IPS-15b (cell line): Measurements from ENCODE around the gene TM4SF5.

ENCODE experiments used
- H3K27me3 ChIP-seq: one replicate; pipeline ENCODE4 v1.6.1; 2013; ENCODE audit warnings: low read length; ENCODE audit not compliant: control insufficient read depth, insufficient read depth
- H3K36me3 ChIP-seq: one replicate; pipeline ENCODE4 v1.6.1; 2013; ENCODE audit warnings: low read length; ENCODE audit not compliant: control insufficient read depth, insufficient read depth
- H3K4me1 ChIP-seq: one replicate; pipeline ENCODE4 v1.6.1; 2013; ENCODE audit warnings: mild to moderate bottlenecking, low read length; ENCODE audit not compliant: control insufficient read depth, insufficient read depth
- H3K4me3 ChIP-seq: one replicate; pipeline ENCODE4 v1.5.1; 2013; ENCODE audit warnings: low read depth, low read length
- H3K9ac ChIP-seq: one replicate; pipeline ENCODE4 v1.6.1; 2013; ENCODE audit warnings: low read depth, mild to moderate bottlenecking, low read length
- H3K9me3 ChIP-seq: one replicate; pipeline ENCODE4 v1.6.1; 2013; ENCODE audit warnings: mild to moderate bottlenecking, low read length; ENCODE audit not compliant: control insufficient read depth, insufficient read depth

TM4SF5 gene

GRCh38 chr17:4785311-4786105, 13.8 kb downstream of the TM4SF5 start:
- no peak overlapping the region for H3K9ac ChIP-seq
- H3K36me3 ChIP-seq = no peaks in the 10 kb centered on the region
- peaks cover 16% of the 10 kb centered on the region for H3K27me3 ChIP-seq
- H3K4me1 ChIP-seq = peaks cover 6% of the 10 kb centered on the region
- H3K9me3 ChIP-seq = no peaks in the 10 kb centered on the region
- H3K4me3 ChIP-seq = no peak overlapping the region

- H3K27me3 ChIP-seq = peaks cover 20% of the 10 kb centered on the region
- no peaks in the 10 kb centered on the region for H3K9me3 ChIP-seq
- H3K4me3 ChIP-seq = no peak within 1 kb of the TSS
- no peaks in the 10 kb centered on the region for H3K36me3 ChIP-seq
- no peak within 1 kb of the TSS for H3K9ac ChIP-seq
- peaks cover 8% of the 10 kb centered on the region for H3K4me1 ChIP-seq
Observed at GRCh38 chr17:4786106-4786511, 14.4 kb downstream of the TM4SF5 start, which contains the start of gene VMO1. Gene VMO1, minus strand, starts transcription at chr17:4786364. Its CDS starts 12 bp downstream, at chr17:4786352.

GRCh38 chr17:4786516-4786915, 14.8 kb downstream of the TM4SF5 start:
- peaks cover 23% of the 10 kb centered on the region for H3K27me3 ChIP-seq
- H3K4me1 ChIP-seq = peaks cover 8% of the 10 kb centered on the region
- no peak overlapping the region for H3K9ac ChIP-seq
- H3K9me3 ChIP-seq = no peaks in the 10 kb centered on the region
- H3K36me3 ChIP-seq = no peaks in the 10 kb centered on the region
- H3K4me3 ChIP-seq = no peak overlapping the region

GRCh38 chr17:4788159-4788806, 16.6 kb downstream of the TM4SF5 start:
- Histone ChIP-seq H3K4me1 (peaks cover 8% of the 10 kb centered on the region), H3K9me3 (no peaks in the 10 kb centered on the region), H3K27me3 (peaks cover 15% of the 10 kb centered on the region), H3K9ac (no peak overlapping the region), H3K36me3 (no peaks in the 10 kb centered on the region), H3K4me3 (peak overlapping the region; percentile 82)

GRCh38 chr17:4788807-4789700, 17.4 kb downstream of the TM4SF5 start, which contains the start of gene GLTPD2:
Gene GLTPD2, plus strand, starts transcription at chr17:4788964. Its CDS starts 48 bp downstream, at chr17:4789012.
- Histone ChIP-seq H3K27me3 (peaks cover 15% of the 10 kb centered on the region), H3K4me1 (peaks cover 8% of the 10 kb centered on the region), H3K4me3 (peak within 1 kb of the TSS; percentile 82), H3K9me3 (no peaks in the 10 kb centered on the region), H3K36me3 (no peaks in the 10 kb centered on the region), H3K9ac (peak within 1 kb of the TSS; percentile 70)

GRCh38 chr17:4789701-4789950, 17.9 kb downstream of the TM4SF5 start:
- peaks cover 15% of the 10 kb centered on the region for H3K27me3 ChIP-seq
- H3K4me3 ChIP-seq = peak overlapping the region; percentile 82
- H3K9me3 ChIP-seq = no peaks in the 10 kb centered on the region
- H3K4me1 ChIP-seq = peaks cover 8% of the 10 kb centered on the region
- H3K9ac ChIP-seq = peak overlapping the region; percentile 70
- H3K36me3 ChIP-seq = no peaks in the 10 kb centered on the region

GRCh38 chr17:4789951-4790704, 18.4 kb downstream of the TM4SF5 start:
- Histone ChIP-seq H3K27me3 (peaks cover 15% of the 10 kb centered on the region), H3K9me3 (no peaks in the 10 kb centered on the region), H3K36me3 (no peaks in the 10 kb centered on the region), H3K4me1 (peaks cover 8% of the 10 kb centered on the region), H3K4me3 (peak overlapping the region; percentile 82), H3K9ac (peak overlapping the region; percentile 54)

- no peak overlapping the region for H3K9ac ChIP-seq
- H3K4me3 ChIP-seq = peak overlapping the region; percentile 82
- H3K27me3 ChIP-seq = peaks cover 15% of the 10 kb centered on the region
- no peaks in the 10 kb centered on the region for H3K36me3 ChIP-seq
- peaks cover 8% of the 10 kb centered on the region for H3K4me1 ChIP-seq
- H3K9me3 ChIP-seq = no peaks in the 10 kb centered on the region
Observed at GRCh38 chr17:4790705-4791088, 19.0 kb downstream of the TM4SF5 start.

GRCh38 chr17:4795168-4795567, 23.5 kb downstream of the TM4SF5 start:
- peaks cover 7% of the 10 kb centered on the region for H3K27me3 ChIP-seq
- no peak overlapping the region for H3K9ac ChIP-seq
- peaks cover 21% of the 10 kb centered on the region for H3K36me3 ChIP-seq
- no peak overlapping the region for H3K4me3 ChIP-seq
- H3K9me3 ChIP-seq = no peaks in the 10 kb centered on the region
- peaks cover 4% of the 10 kb centered on the region for H3K4me1 ChIP-seq

- Histone ChIP-seq H3K9ac (peak overlapping the region; percentile 76), H3K9me3 (no peaks in the 10 kb centered on the region), H3K4me3 (peak overlapping the region; percentile 98), H3K4me1 (no peaks in the 10 kb centered on the region), H3K27me3 (no peaks in the 10 kb centered on the region), H3K36me3 (peaks cover 21% of the 10 kb centered on the region)
Observed at GRCh38 chr17:4796552-4796920, 24.9 kb downstream of the TM4SF5 start.
